Breast epithelium (tissue), 4 donors: ENCODE data around the gene ASS1. TPM values are rescaled to one million over a fixed set of nuclear protein-coding genes. Genes with fewer than 3 reads are reported as not detected.

Experiments used
- DNase-seq, 2 donors: peaks; one replicate each; pipeline ENCODE4 v3.0.0-alpha.2; 2019; ENCODE audit warnings: low spot score in 2 of 2
- H3K27ac ChIP-seq, 2 donors: fragments of 200-600 bp; sonication (generic) in 1 of 2; one replicate each; pipeline ENCODE4 v1.5.1; 2016 to 2019; ENCODE audit warnings: mild to moderate bottlenecking in 1 of 2
- H3K27me3 ChIP-seq, 2 donors: fragments of 200-600 bp; sonication (generic) in 1 of 2; one replicate each; pipeline versions ENCODE4 v1.5.1 to v1.6.0; 2017 to 2019; ENCODE audit warnings: control low read depth in 1 of 2, mild to moderate bottlenecking in 1 of 2
- H3K36me3 ChIP-seq: fragments of 200-600 bp; one replicate; pipeline ENCODE4 v1.5.1; 2019
- H3K4me1 ChIP-seq, 2 donors: fragments of 200-600 bp; sonication (generic); one replicate each; pipeline ENCODE4 v1.5.1; 2016 to 2019; ENCODE audit warnings: control low read depth in 1 of 2
- H3K4me3 ChIP-seq, 3 donors: fragments of 200-600 bp; sonication (generic); 1 replicate in 2 of 3; 2 replicates in 1 of 3; pipeline ENCODE4 v1.5.1; 2016 to 2019; ENCODE audit warnings: mild to moderate bottlenecking in 3 of 3, moderate library complexity in 2 of 3
- H3K9me3 ChIP-seq, 2 donors: fragments of 200-600 bp; sonication (generic) in 1 of 2; one replicate each; pipeline ENCODE4 v1.5.1; 2016 to 2019; ENCODE audit warnings: control low read depth in 1 of 2
- CTCF ChIP-seq, 3 donors: fragments of 450-650 bp; IDR thresholded peaks; one replicate each; pipeline ENCODE4 v1.5.1; 2016 to 2017; ENCODE audit warnings: antibody characterized with exemption in 3 of 3, mild to moderate bottlenecking in 3 of 3, moderate library complexity in 3 of 3
- POLR2A ChIP-seq: fragments of 450-650 bp; IDR thresholded peaks from one replicate; pipeline ENCODE4 v1.6.1; 2016; ENCODE audit warnings: antibody characterized with exemption, mild to moderate bottlenecking, moderate library complexity
- POLR2AphosphoS5 ChIP-seq, 3 donors: sonication (generic); formaldehyde crosslinking; IDR thresholded peaks; one replicate each; pipeline ENCODE4 v1.6.1; 2017; ENCODE audit warnings: antibody characterized with exemption in 3 of 3
- intact Hi-C: fragments of 100-400 bp; cut with DNase I; formaldehyde crosslinking; loops from one replicate; pipeline ENCODE4 v1.15.1; 2023; ENCODE audit warnings: low total_unique reads
- total RNA-seq, 3 donors: library from RNA; depleted of rRNA; stranded (reverse); fragments of >200 nt; gene quantifications; one replicate each; pipeline ENCODE4 v1.1.0, GENCODE V29; 2016

The ASS1 gene
- total RNA-seq, 3 donors from 2014 or later: 167 to 514 (median 190) TPM

GRCh38 chr9:130498298-130498917 is 53.6 kb downstream of the ASS1 start:
- Histone ChIP-seq H3K27me3 (no peaks in the 10 kb centered on the region), H3K4me1 (no peaks in the 10 kb centered on the region), H3K27ac (no peak overlapping the region), H3K4me3 (no peak overlapping the region), H3K36me3 (no peaks in the 10 kb centered on the region), H3K9me3 (peaks cover 0 to 7% of the 10 kb centered on the region in 2 donors)
- intact Hi-C loops: loop anchor here (5.0 kb wide), 1 partner anchor 444 kb away; no protein-coding TSS in a partner anchor
- DNase-seq: no peak
- TF ChIP-seq CTCF (IDR thresholded peaks at IDR 0.05) (no peak), POLR2AphosphoS5 (IDR thresholded peaks at IDR 0.05) (no peak), POLR2A (no peak)

DNA sequence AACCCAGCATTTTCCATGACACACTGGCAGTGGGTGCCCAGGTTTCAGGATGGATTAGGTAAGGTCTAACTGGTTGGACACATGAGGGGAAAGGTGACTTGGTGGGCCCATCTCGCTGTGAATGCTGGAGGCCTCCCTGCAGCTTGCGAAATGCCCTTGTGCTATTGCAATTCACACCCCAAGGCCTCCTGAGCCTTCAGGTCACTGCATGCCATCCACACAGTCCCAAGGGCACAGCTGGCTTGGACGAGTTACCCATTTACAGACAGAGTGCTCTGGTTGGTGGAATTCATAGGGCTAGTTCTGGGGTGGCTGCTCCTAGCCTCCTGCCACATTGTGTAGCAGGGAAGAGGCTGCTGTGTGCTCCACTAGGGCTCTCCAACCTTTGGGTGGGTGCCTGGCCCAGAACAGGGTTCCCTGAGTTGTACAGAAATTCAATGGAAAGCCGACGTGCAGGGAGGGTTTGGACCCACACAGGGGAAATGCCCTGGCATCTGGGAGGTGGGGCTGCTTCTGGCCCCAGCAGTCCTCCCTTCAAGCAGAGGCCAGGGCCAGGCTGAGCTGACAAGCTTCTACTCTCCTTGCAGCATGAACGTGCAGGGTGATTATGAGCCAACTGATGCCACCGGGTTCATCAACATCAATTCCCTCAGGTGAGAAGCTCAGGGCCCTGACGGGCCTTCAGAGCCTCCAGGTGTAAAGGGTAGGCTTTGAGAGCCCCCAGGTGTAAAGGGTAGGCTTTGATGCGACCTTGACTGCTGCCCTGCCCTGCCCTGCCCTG is 54.3 kb downstream of the ASS1 start:
- Histone ChIP-seq H3K9me3 (peaks cover 0 to 7% of the 10 kb centered on the region in 2 donors), H3K4me1 (no peaks in the 10 kb centered on the region), H3K27ac (no peak overlapping the region), H3K27me3 (no peaks in the 10 kb centered on the region), H3K36me3 (no peaks in the 10 kb centered on the region), H3K4me3 (no peak overlapping the region)
- intact Hi-C loops: loop anchor here (5.0 kb wide), 1 partner anchor 443 kb away; no protein-coding TSS in a partner anchor
- no peak for TF ChIP-seq CTCF (IDR thresholded peaks at IDR 0.05)
- no peak for TF ChIP-seq POLR2AphosphoS5 (IDR thresholded peaks at IDR 0.05)
- no peak for TF ChIP-seq POLR2A
- no peak for DNase-seq

- H3K36me3 ChIP-seq: no peaks in the 10 kb centered on the region
- intact Hi-C loops: loop anchor here (5.0 kb wide), 1 partner anchor 442 kb away; no protein-coding TSS in a partner anchor
- H3K27ac ChIP-seq: peak overlapping the region in 1 of 2 donors; percentile 48
- peak in 1 of 2 donors; percentile 50 for DNase-seq
- no peak overlapping the region for H3K4me3 ChIP-seq
- no peaks in the 10 kb centered on the region for H3K4me1 ChIP-seq
- TF ChIP-seq CTCF (IDR thresholded peaks at IDR 0.05): no peak
- no peak for TF ChIP-seq POLR2A
- peaks cover 0 to 2% of the 10 kb centered on the region in 2 donors for H3K9me3 ChIP-seq
- H3K27me3 ChIP-seq: no peaks in the 10 kb centered on the region
Observed at GRCh38 chr9:130499804-130500263, 55.1 kb downstream of the ASS1 start.

DNA sequence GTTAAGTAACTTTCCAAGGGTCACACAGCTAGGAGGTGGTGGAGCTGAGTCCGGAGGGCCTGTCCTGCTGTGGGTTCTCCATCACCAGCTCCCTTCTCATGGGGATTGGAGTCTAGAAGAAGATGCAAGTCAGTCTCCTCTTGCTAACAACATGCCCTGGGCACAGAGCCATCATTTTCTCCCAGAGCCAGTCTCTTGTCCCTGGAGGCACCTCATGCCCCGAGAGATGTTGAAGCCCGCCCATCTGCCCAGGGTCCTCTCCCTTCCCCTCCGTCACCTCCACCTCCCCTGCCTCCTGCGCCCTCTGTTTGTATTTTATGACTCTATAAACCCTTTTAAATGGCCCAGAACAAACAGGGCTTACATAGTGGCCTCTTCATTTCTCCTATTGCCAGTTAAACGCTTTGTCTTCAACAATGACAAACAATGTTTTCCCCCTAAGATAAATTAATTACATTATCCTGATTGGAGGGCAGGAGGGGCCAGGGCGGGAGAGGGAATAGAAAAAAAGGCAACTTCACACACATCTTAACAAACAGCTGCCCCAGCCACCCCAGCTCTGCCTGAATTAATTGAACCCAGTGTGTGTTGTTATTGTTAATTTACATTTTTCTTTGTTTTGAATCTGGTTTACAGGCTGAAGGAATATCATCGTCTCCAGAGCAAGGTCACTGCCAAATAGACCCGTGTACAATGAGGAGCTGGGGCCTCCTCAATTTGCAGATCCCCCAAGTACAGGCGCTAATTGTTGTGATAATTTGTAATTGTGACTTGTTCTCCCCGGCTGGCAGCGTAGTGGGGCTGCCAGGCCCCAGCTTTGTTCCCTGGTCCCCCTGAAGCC is 55.8 kb downstream of the ASS1 start:
- DNase-seq: no peak
- no peaks in the 10 kb centered on the region for H3K4me1 ChIP-seq
- intact Hi-C loops: no loop called here
- H3K36me3 ChIP-seq: no peaks in the 10 kb centered on the region
- TF ChIP-seq POLR2A (no peak), CTCF (IDR thresholded peaks at IDR 0.05) (no peak), POLR2AphosphoS5 (IDR thresholded peaks at IDR 0.05) (no peak)
- H3K9me3 ChIP-seq: no peaks in the 10 kb centered on the region
- peak overlapping the region in 1 of 2 donors; percentile 48 for H3K27ac ChIP-seq
- no peak overlapping the region for H3K4me3 ChIP-seq
- no peaks in the 10 kb centered on the region for H3K27me3 ChIP-seq
